ENCODE data around the gene MRPL27. TPM values are rescaled to one million over a fixed set of nuclear protein-coding genes. Genes with fewer than 3 reads are reported as not detected.

The MRPL27 gene
- total RNA-seq, 6 donors from 2014 or later, result 7.3 to 59.1 (median 50.6) TPM

DNA sequence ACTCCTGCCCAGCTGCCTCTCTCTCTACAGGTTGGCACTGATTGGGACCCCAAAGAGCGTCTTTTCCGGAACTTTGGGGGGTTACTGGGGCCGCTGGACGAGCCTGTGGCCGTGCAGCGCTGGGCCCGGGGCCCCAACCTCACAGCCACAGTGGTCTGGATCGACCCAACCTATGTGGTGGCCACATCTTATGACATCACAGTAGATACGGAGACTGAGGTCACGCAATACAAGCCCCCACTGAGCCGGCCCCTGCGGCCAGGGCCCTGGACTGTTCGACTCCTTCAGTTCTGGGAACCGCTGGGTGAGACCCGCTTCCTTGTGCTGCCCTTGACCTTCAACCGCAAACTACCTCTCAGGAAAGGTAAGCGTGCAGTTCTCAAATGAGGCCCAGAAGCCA is 14.8 kb downstream of the MRPL27 start:
- ATAC-seq (ENCODE audit: low FRiP score in 2 of 2), result no peak
- WGBS, 2 donors, result 98 to 100% methylated on average over 5 to 17 of the region's 17 CpGs
- Histone ChIP-seq H3K9me3 (no peaks in the 10 kb centered on the region), H3K4me1 (peaks cover 0 to 9% (median 6%) of the 10 kb centered on the region in 4 donors), H3K36me3 (peaks cover 10 to 75% (median 66%) of the 10 kb centered on the region in 4 donors), H3K27me3 (no peaks in the 10 kb centered on the region), H3K27ac (no peak overlapping the region), H3K4me3 (no peak overlapping the region)
- TF ChIP-seq, protein P1, sequence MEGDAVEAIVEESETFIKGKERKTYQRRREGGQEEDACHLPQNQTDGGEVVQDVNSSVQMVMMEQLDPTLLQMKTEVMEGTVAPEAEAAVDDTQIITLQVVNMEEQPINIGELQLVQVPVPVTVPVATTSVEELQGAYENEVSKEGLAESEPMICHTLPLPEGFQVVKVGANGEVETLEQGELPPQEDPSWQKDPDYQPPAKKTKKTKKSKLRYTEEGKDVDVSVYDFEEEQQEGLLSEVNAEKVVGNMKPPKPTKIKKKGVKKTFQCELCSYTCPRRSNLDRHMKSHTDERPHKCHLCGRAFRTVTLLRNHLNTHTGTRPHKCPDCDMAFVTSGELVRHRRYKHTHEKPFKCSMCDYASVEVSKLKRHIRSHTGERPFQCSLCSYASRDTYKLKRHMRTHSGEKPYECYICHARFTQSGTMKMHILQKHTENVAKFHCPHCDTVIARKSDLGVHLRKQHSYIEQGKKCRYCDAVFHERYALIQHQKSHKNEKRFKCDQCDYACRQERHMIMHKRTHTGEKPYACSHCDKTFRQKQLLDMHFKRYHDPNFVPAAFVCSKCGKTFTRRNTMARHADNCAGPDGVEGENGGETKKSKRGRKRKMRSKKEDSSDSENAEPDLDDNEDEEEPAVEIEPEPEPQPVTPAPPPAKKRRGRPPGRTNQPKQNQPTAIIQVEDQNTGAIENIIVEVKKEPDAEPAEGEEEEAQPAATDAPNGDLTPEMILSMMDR (IDR thresholded peaks at IDR 0.05), result no peak
- no peak for TF ChIP-seq POLR2A (IDR thresholded peaks at IDR 0.05)
- TF ChIP-seq EP300 (IDR thresholded peaks at IDR 0.05), result no peak
- TF ChIP-seq POLR2AphosphoS5 (IDR thresholded peaks at IDR 0.05), result no peak
- peak in 1 of 2 donors; percentile 72 for DNase-seq

DNA sequence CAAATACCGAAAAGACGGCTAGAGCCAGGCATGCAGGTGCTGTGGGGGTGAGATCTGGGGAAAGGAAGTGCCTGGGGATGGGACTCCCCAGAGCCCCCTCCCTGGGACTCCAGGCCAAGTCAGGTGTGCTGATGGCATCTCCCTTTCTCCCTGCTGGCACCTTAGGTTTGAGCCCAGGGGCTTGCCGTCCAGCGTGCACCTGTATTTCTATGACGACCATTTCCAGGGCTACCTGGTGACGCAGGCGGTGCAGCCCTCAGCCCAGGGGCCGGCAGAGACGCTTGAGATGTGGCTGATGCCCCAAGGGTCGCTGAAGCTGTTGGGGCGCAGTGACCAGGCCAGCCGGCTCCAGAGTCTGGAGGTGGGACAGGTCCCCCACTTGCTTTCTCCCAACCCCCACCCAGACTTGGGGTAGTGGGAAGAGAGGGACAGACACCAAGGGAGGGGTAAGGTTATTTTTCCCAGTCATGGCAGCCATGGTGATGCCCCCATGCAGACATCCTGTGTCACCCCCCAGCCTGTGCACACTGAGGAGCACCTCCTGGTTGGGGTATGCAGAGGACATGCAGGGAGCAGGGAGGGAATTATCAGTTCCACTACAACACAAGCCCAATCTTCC is 16.0 kb downstream of the MRPL27 start:
- no peak for TF ChIP-seq POLR2A (IDR thresholded peaks at IDR 0.05)
- no peak for TF ChIP-seq EP300 (IDR thresholded peaks at IDR 0.05)
- TF ChIP-seq POLR2AphosphoS5 (IDR thresholded peaks at IDR 0.05), result no peak
- TF ChIP-seq, protein P1 (IDR thresholded peaks at IDR 0.05), result no peak
- Histone ChIP-seq H3K27ac (no peak overlapping the region), H3K4me3 (no peak overlapping the region), H3K27me3 (no peaks in the 10 kb centered on the region), H3K9me3 (no peaks in the 10 kb centered on the region), H3K4me1 (peaks cover 0 to 2% (median under 1%) of the 10 kb centered on the region in 4 donors), H3K36me3 (peaks cover 10 to 78% (median 67%) of the 10 kb centered on the region in 4 donors)
- DNase-seq (peak in 1 of 2 donors; percentile 66), ATAC-seq (ENCODE audit: low FRiP score in 2 of 2) (no peak)
- WGBS, 2 donors, result 94 to 97% methylated on average over 4 to 12 of the region's 12 CpGs

DNA sequence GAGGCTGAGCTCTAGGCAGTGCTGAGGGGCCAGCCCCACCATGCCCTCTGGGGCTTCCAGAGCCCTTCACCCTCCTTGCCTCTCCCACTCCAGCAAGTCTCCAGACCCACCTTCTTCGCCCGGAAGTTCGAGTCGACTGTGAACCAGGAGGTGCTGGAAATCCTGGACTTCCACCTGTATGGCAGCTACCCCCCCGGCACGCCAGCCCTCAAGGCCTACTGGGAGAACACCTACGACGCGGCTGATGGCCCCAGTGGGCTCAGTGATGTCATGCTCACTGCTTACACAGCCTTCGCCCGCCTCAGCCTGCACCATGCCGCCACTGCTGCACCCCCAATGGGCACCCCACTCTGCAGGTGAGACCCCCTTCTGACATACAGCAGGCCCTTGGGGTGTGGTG is 16.6 kb downstream of the MRPL27 start:
- DNase-seq (peak in 1 of 2 donors; percentile 61), ATAC-seq (ENCODE audit: low FRiP score in 2 of 2) (no peak)
- WGBS, 2 donors, result 94 to 98% methylated on average over 5 to 12 of the region's 12 CpGs
- Histone ChIP-seq H3K36me3 (peaks cover 10 to 78% (median 67%) of the 10 kb centered on the region in 4 donors), H3K27ac (no peak overlapping the region), H3K9me3 (no peaks in the 10 kb centered on the region), H3K4me1 (no peaks in the 10 kb centered on the region), H3K4me3 (no peak overlapping the region), H3K27me3 (no peaks in the 10 kb centered on the region)
- TF ChIP-seq POLR2A (IDR thresholded peaks at IDR 0.05) (no peak), EP300 (IDR thresholded peaks at IDR 0.05) (no peak), POLR2AphosphoS5 (IDR thresholded peaks at IDR 0.05) (no peak)
- TF ChIP-seq, protein P1 (IDR thresholded peaks at IDR 0.05), result no peak

DNA sequence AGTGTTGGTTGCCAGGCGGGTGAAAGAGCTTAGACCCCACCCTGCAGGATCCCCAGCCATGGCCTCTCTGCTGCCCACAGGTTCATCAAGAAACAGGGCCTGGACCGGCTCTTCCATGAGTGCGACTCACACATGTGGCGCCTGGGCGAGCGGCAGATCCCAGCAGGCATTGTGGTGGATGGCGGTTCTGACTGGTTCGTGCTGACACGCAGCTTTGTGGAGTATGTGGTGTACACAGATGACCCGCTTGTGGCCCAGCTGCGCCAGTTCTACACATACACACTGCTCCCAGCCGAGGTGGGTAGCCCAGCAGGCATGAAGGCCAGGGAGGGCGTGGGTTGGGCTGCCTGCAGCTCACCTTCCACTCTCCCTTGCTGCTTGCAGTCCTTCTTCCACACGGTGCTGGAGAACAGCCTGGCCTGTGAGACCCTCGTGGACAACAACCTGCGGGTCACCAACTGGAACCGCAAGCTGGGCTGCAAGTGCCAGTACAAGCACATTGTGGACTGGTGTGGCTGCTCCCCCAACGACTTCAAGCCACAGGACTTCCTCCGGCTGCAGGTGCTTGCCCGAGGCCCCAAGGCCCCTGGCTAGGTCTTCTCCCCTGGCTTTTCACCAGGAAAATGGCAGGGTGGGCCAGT is 17.2 kb downstream of the MRPL27 start:
- Histone ChIP-seq H3K4me1 (no peaks in the 10 kb centered on the region), H3K4me3 (no peak overlapping the region), H3K36me3 (peaks cover 10 to 78% (median 66%) of the 10 kb centered on the region in 4 donors), H3K27me3 (no peaks in the 10 kb centered on the region), H3K27ac (no peak overlapping the region), H3K9me3 (no peaks in the 10 kb centered on the region)
- DNase-seq (peak in 1 of 2 donors; percentile 64), ATAC-seq (ENCODE audit: low FRiP score in 2 of 2) (no peak)
- TF ChIP-seq EP300 (IDR thresholded peaks at IDR 0.05), result no peak
- TF ChIP-seq POLR2AphosphoS5 (IDR thresholded peaks at IDR 0.05), result no peak
- no peak for TF ChIP-seq POLR2A (IDR thresholded peaks at IDR 0.05)
- TF ChIP-seq, protein P1 (IDR thresholded peaks at IDR 0.05), result no peak
- WGBS, 2 donors, result 79 to 92% methylated on average over 9 to 20 of the region's 20 CpGs

Data from upper lobe of left lung (tissue), 6 donors.